Stimulated activated CD4-positive, alpha-beta T cell treated with anti-CD3 and anti-CD28 coated beads, TNF-alpha, amount 100 ng/mL, for 48 hours (primary cell): ENCODE results near the gene SNAI3.
A peak's percentile ranks its signal among the peaks of the same experiment; 100 is the strongest.

Experiments used
- DNase-seq, 3 donors: peaks; one replicate each; pipeline ENCODE4 v3.0.0-alpha.2; 2020; ENCODE audit warnings: low read depth in 3 of 3

The SNAI3 gene

GRCh38 chr16:88691924-88692560 lies 5.7 kb upstream of the SNAI3 start:
- DNase-seq: no peak

GRCh38 chr16:88691129-88691813 lies 5.0 kb upstream of the SNAI3 start:
- DNase-seq: no peak

GRCh38 chr16:88690341-88691128 lies 4.2 kb upstream of the SNAI3 start:
- no peak for DNase-seq

GRCh38 chr16:88688013-88688778 lies 1.9 kb upstream of the SNAI3 start:
- DNase-seq: no peak

GRCh38 chr16:88687676-88688012 lies 1.3 kb upstream of the SNAI3 start:
- no peak for DNase-seq

GRCh38 chr16:88687254-88687576 lies 908 bp upstream of the SNAI3 start:
- DNase-seq: no peak

GRCh38 chr16:88686062-88686438 lies 257 bp downstream of the SNAI3 start:
- peak in 1 of 3 donors; percentile 34 for DNase-seq

- DNase-seq: peak in 2 of 3 donors; percentile 51 to 52
Observed at GRCh38 chr16:88685156-88686061, 898 bp downstream of the SNAI3 start.

- no peak for DNase-seq
Observed at GRCh38 chr16:88684569-88685155, 1.6 kb downstream of the SNAI3 start.

GRCh38 chr16:88681709-88682451 lies 4.4 kb downstream of the SNAI3 start:
- peak; percentile 51 to 77 (median 75) for DNase-seq

GRCh38 chr16:88681084-88681680 lies 5.1 kb downstream of the SNAI3 start:
- no peak for DNase-seq

- no peak for DNase-seq
Observed at GRCh38 chr16:88680554-88681083, 5.7 kb downstream of the SNAI3 start.

- DNase-seq: no peak
Observed at GRCh38 chr16:88678224-88678979, 7.9 kb downstream of the SNAI3 start.

- no peak for DNase-seq
Observed at GRCh38 chr16:88677721-88678120, 8.6 kb downstream of the SNAI3 start.

GRCh38 chr16:88676502-88677242 lies 9.6 kb downstream of the SNAI3 start:
- no peak for DNase-seq

- no peak for DNase-seq
Observed at GRCh38 chr16:88673716-88674379, 12.5 kb downstream of the SNAI3 start.

GRCh38 chr16:88672776-88673175 lies 13.5 kb downstream of the SNAI3 start:
- no peak for DNase-seq
